Measurements from ENCODE around the gene ZNF200. TPM values are rescaled to one million over a fixed set of nuclear protein-coding genes. Genes with fewer than 3 reads are reported as not detected.

ZNF200 gene
- polyA plus RNA-seq, 1 of the 3 experiments (the other 2 are of a cell fraction) = 2.8 TPM

GRCh38 chr16:3216263-3216640 is 18.7 kb downstream of the ZNF200 start:
- no peaks in the 10 kb centered on the region for H3K9me2 ChIP-seq
- no peak for TF ChIP-seq PBX3 (IDR thresholded peaks at IDR 0.05)
- TF ChIP-seq NRF1 (IDR thresholded peaks at IDR 0.05; ENCODE audit: low read depth, low read length) = no peak
- no peak for TF ChIP-seq RXRA (IDR thresholded peaks at IDR 0.05; ENCODE audit: borderline replicate concordance, low read depth)
- TF ChIP-seq POLR2AphosphoS5 (IDR thresholded peaks at IDR 0.05; ENCODE audit: low read depth, low read length) = no peak
- no peak for TF ChIP-seq TCF12 (IDR thresholded peaks at IDR 0.05)
- TF ChIP-seq RFX5 (IDR thresholded peaks at IDR 0.05; ENCODE audit: low read length) = no peak
- TF ChIP-seq YY1 (IDR thresholded peaks at IDR 0.05; ENCODE audit: low read depth) = no peak
- no peak for TF ChIP-seq MEF2A (IDR thresholded peaks at IDR 0.05; ENCODE audit: borderline replicate concordance, low read depth)
- TF ChIP-seq CHD2 (IDR thresholded peaks at IDR 0.05; ENCODE audit: low read length, partially characterized antibody) = no peak
- no peak for TF ChIP-seq TAF1 (IDR thresholded peaks at IDR 0.05; ENCODE audit: borderline replicate concordance, low read depth, low read length)
- no peak for TF ChIP-seq MXI1 (IDR thresholded peaks at IDR 0.05; ENCODE audit: low read depth, low read length)
- TF ChIP-seq SIN3A (IDR thresholded peaks at IDR 0.05; ENCODE audit: borderline replicate concordance, low read depth, low read length) = no peak
- TF ChIP-seq GATA2 (CRISPR knock-in tag; IDR thresholded peaks at IDR 0.05) = no peak
- TF ChIP-seq REST (IDR thresholded peaks at IDR 0.05; ENCODE audit: low read depth, low read length) = no peak
- TF ChIP-seq NFIC (IDR thresholded peaks at IDR 0.05; ENCODE audit: borderline replicate concordance) = no peak
- no peak overlapping the region for H2AFZ ChIP-seq (ENCODE audit: low read depth)
- ChIA-PET CTCF (no interaction called here), POLR2A (no interaction called here)
- peaks cover 13% of the 10 kb centered on the region; the same call in 1 of the 2 replicates for H3K27me3 ChIP-seq (ENCODE audit: insufficient read depth)
- H3K9me3 ChIP-seq = no peaks in the 10 kb centered on the region
- no peak for DNase-seq
- no peaks in the 10 kb centered on the region for H3F3A ChIP-seq (replicated peaks; ENCODE audit: insufficient read depth)
- no peak overlapping the region for H3K27ac ChIP-seq (ENCODE audit: low read depth in 2 of 2, low read length in 1 of 2)
- H4K20me1 ChIP-seq (ENCODE audit: insufficient read depth) = no peaks in the 10 kb centered on the region
- H3K4me3 ChIP-seq (ENCODE audit: low read depth in 2 of 2, low read length in 1 of 2) = no peak overlapping the region
- H3K4me1 ChIP-seq (ENCODE audit: control insufficient read depth in 1 of 2, insufficient read depth in 2 of 2, low read depth in 1 of 2, low read length in 1 of 2) = no peaks in the 10 kb centered on the region
- H3K36me3 ChIP-seq (replicated peaks in 1 of 2; ENCODE audit: control insufficient read depth in 1 of 2, insufficient read depth in 2 of 2, low read length in 1 of 2) = no peaks in the 10 kb centered on the region
- no peak overlapping the region for H3K9ac ChIP-seq
- 12% methylated on average over 3 of the region's 3 CpGs for WGBS (ENCODE audit: low lambda C conversion rate)
- no peak overlapping the region for H3K4me2 ChIP-seq
- H3K79me2 ChIP-seq (ENCODE audit: insufficient read depth) = no peaks in the 10 kb centered on the region
